WTC11 (cell line): ENCODE data around the gene PRELID3B. TPM values are rescaled to one million over a fixed set of nuclear protein-coding genes. Genes with fewer than 3 reads are reported as not detected.

Source experiments
- ATAC-seq: fragments of 200-7000 bp; cut with Tn5 transposase; 2 replicates; pipeline ENCODE4 v1.10.0; 2021; ENCODE audit warnings: mild to moderate bottlenecking, moderate library complexity
- CTCF ChIA-PET: fragments of 300-600 bp; sonication (Branson Sonifier 250); formaldehyde crosslinking; loops from one replicate; lab custom pipeline; 2021; ENCODE audit warnings: antibody characterized with exemption; lab: Charles Lee
- POLR2A ChIA-PET: fragments of 350-600 bp; sonication (Branson Sonifier 250); formaldehyde crosslinking; loops from one replicate; lab custom pipeline; 2021; ENCODE audit warnings: antibody characterized with exemption; lab: Charles Lee
- DNase-seq: peaks from one replicate; pipeline ENCODE4 v3.0.0; 2021; ENCODE audit warnings: low spot score
- H3K27ac Mint-ChIP-seq: 2 replicates; pipeline ENCODE4 v1.8.0; 2021; ENCODE audit warnings: mixed read lengths
- H3K27me3 Mint-ChIP-seq: 2 replicates; pipeline ENCODE4 v1.8.0; 2021; ENCODE audit warnings: low read depth, mild to moderate bottlenecking, moderate library complexity, mixed read lengths
- H3K36me3 Mint-ChIP-seq: 2 replicates; pipeline ENCODE4 v1.8.0; 2021; ENCODE audit warnings: mixed read lengths
- H3K4me1 Mint-ChIP-seq: 2 replicates; pipeline ENCODE4 v1.8.0; 2022; ENCODE audit warnings: mixed read lengths
- H3K4me3 Mint-ChIP-seq: 2 replicates; pipeline ENCODE4 v1.8.0; 2021; ENCODE audit warnings: mild to moderate bottlenecking, moderate library complexity, mixed read lengths
- H3K9me3 Mint-ChIP-seq: 2 replicates; pipeline ENCODE4 v1.8.0; 2021; ENCODE audit warnings: mixed read lengths
- GABPB1 ChIP-seq: sonication (generic); formaldehyde crosslinking; IDR thresholded peaks from 2 replicates; pipeline ENCODE4 v1.8.1; 2023; ENCODE audit warnings: mild to moderate bottlenecking, missing genetic modification reagents
- JUN ChIP-seq: sonication (generic); formaldehyde crosslinking; IDR thresholded peaks from 2 replicates; pipeline ENCODE4 v1.8.0; 2023; ENCODE audit warnings: mild to moderate bottlenecking, missing genetic modification reagents
- MXD4 ChIP-seq: fragments of 250-450 bp; sonication (Bioruptor Pico); IDR thresholded peaks from 2 replicates; pipeline ENCODE4 v1.8.0; 2021; ENCODE audit warnings: mild to moderate bottlenecking, moderate library complexity, borderline replicate concordance
- OVOL2 ChIP-seq: fragments of 250-450 bp; sonication (Bioruptor Pico); IDR thresholded peaks from 2 replicates; pipeline ENCODE4 v1.9.0; 2021; ENCODE audit warnings: mild to moderate bottlenecking, borderline replicate concordance
- SP1 ChIP-seq: sonication (generic); formaldehyde crosslinking; conservative IDR thresholded peaks from 2 replicates; pipeline ENCODE4 v1.8.1; 2022; ENCODE audit warnings: missing genetic modification reagents
- TP53 ChIP-seq: sonication (generic); formaldehyde crosslinking; IDR thresholded peaks from 2 replicates; pipeline ENCODE4 v1.8.1; 2023; ENCODE audit warnings: mild to moderate bottlenecking, missing genetic modification reagents
- ZMAT4 ChIP-seq: fragments of 250-450 bp; sonication (Bioruptor Pico); IDR thresholded peaks from 2 replicates; pipeline ENCODE4 v1.9.0; 2021; ENCODE audit warnings: mild to moderate bottlenecking
- ZNF138 ChIP-seq: sonication (generic); formaldehyde crosslinking; conservative IDR thresholded peaks from 2 replicates; pipeline ENCODE4 v1.8.1; 2022; ENCODE audit warnings: mild to moderate bottlenecking, moderate library complexity, missing genetic modification reagents
- ZNF219 ChIP-seq: sonication (generic); formaldehyde crosslinking; IDR thresholded peaks from 2 replicates; pipeline ENCODE4 v1.8.0; 2023; ENCODE audit warnings: missing genetic modification reagents, mild to moderate bottlenecking, borderline replicate concordance
- ZNF317 ChIP-seq: sonication (generic); formaldehyde crosslinking; IDR thresholded peaks from 2 replicates; pipeline ENCODE4 v1.8.1; 2023; ENCODE audit warnings: low read depth, mild to moderate bottlenecking, moderate library complexity, missing genetic modification reagents, borderline replicate concordance
- ZNF423 ChIP-seq: fragments of 250-450 bp; sonication (Bioruptor Pico); IDR thresholded peaks from 2 replicates; pipeline ENCODE4 v2.1.2; 2022; ENCODE audit warnings: mild to moderate bottlenecking, moderate library complexity
- ZNF512 ChIP-seq: sonication (generic); formaldehyde crosslinking; IDR thresholded peaks from 2 replicates; pipeline ENCODE4 v1.8.1; 2022; ENCODE audit warnings: missing genetic modification reagents, borderline replicate concordance
- ZSCAN18 ChIP-seq: fragments of 250-450 bp; sonication (Bioruptor Pico); IDR thresholded peaks from 2 replicates; pipeline ENCODE4 v2.1.2; 2022; ENCODE audit warnings: mild to moderate bottlenecking, moderate library complexity
- total RNA-seq: library from RNA; stranded (reverse); gene quantifications from 3 replicates; pipeline ENCODE4 v1.2.3, GENCODE V29; 2021
- TF ChIP-seq, protein P1 (sequence below): sonication (generic); formaldehyde crosslinking; IDR thresholded peaks from 2 replicates; pipeline ENCODE4 v1.8.1; 2023; ENCODE audit warnings: mild to moderate bottlenecking, missing genetic modification reagents, borderline replicate concordance
- TF ChIP-seq, protein P2 (sequence below): sonication (generic); formaldehyde crosslinking; IDR thresholded peaks from 2 replicates; pipeline ENCODE4 v1.8.0; 2023; ENCODE audit warnings: missing genetic modification reagents
- TF ChIP-seq, protein P3 (sequence below): sonication (generic); formaldehyde crosslinking; IDR thresholded peaks from 2 replicates; pipeline ENCODE4 v1.8.0; 2022; ENCODE audit warnings: mild to moderate bottlenecking, missing genetic modification reagents
- TF ChIP-seq, protein P4 (sequence below): sonication (generic); formaldehyde crosslinking; IDR thresholded peaks from 2 replicates; pipeline ENCODE4 v1.8.1; 2022; ENCODE audit warnings: low read depth, mild to moderate bottlenecking, moderate library complexity, missing genetic modification reagents, borderline replicate concordance
- TF ChIP-seq, protein P5 (sequence below): sonication (generic); formaldehyde crosslinking; IDR thresholded peaks from 2 replicates; pipeline ENCODE4 v1.8.1; 2022; ENCODE audit warnings: low read depth, missing genetic modification reagents, borderline replicate concordance

The PRELID3B gene
- total RNA-seq, 1 experiment from 2014 or later = 46.9 TPM

DNA sequence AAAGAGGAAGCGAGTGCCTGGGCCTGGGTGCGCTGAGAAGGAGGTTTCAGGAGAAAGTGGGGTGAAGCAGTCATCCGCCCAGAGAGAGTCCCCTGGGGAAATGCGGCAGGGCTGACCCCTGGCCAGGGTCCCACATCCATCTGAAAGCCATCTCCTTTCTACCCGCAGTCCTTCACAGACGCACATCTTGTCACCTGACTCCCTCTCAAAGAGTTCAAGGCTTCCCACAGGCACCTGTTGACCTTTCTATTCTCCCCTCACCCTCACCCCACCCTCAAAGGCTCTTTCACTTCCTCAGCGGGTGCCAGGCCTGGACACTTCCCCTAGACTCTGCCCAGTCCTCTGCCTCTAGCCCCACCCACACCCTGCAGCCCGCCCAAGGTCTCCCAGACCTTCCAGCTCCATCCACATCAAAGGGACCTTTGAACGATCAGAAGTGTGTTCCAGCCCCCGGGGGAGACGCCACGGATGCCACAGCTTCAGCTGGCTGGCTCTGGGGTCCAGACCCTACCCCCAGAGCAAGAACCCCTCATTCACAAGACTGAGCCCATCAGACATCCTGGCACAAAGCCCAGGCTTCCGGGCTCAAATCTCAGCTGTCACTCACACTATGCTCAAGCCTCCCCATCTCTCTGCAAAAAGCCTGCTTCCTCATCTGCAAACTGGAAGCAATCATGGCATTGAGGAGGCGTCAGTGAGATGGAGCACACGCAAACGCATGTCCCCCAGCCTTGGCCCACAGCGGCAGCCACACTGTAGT is 37.6 kb downstream of the PRELID3B start:
- Mint-ChIP-seq H3K9me3 (no peaks in the 10 kb centered on the region), H3K36me3 (no peaks in the 10 kb centered on the region), H3K27ac (no peak overlapping the region), H3K4me1 (peaks cover 12% of the 10 kb centered on the region), H3K4me3 (no peak overlapping the region), H3K27me3 (peaks cover 23% of the 10 kb centered on the region)
- ChIA-PET CTCF (no interaction called here), POLR2A (no interaction called here)
- no peak for ATAC-seq
- no peak for DNase-seq
- TF ChIP-seq GABPB1 (CRISPR knock-in tag) = no peak

GRCh38 chr20:59004493-59004762 is 38.2 kb downstream of the PRELID3B start:
- ATAC-seq = no peak
- peaks cover 21% of the 10 kb centered on the region for H3K27me3 Mint-ChIP-seq
- TF ChIP-seq ZNF317 (CRISPR knock-in tag) (no peak), ZNF423 (CRISPR knock-in tag) (no peak), SP1 (CRISPR knock-in tag) (no peak)
- H3K36me3 Mint-ChIP-seq = no peaks in the 10 kb centered on the region
- H3K9me3 Mint-ChIP-seq = no peaks in the 10 kb centered on the region
- H3K4me3 Mint-ChIP-seq = no peak overlapping the region
- H3K4me1 Mint-ChIP-seq = peaks cover 12% of the 10 kb centered on the region
- CTCF ChIA-PET = no interaction called here
- H3K27ac Mint-ChIP-seq = no peak overlapping the region
- DNase-seq = no peak
- POLR2A ChIA-PET = no interaction called here

DNA sequence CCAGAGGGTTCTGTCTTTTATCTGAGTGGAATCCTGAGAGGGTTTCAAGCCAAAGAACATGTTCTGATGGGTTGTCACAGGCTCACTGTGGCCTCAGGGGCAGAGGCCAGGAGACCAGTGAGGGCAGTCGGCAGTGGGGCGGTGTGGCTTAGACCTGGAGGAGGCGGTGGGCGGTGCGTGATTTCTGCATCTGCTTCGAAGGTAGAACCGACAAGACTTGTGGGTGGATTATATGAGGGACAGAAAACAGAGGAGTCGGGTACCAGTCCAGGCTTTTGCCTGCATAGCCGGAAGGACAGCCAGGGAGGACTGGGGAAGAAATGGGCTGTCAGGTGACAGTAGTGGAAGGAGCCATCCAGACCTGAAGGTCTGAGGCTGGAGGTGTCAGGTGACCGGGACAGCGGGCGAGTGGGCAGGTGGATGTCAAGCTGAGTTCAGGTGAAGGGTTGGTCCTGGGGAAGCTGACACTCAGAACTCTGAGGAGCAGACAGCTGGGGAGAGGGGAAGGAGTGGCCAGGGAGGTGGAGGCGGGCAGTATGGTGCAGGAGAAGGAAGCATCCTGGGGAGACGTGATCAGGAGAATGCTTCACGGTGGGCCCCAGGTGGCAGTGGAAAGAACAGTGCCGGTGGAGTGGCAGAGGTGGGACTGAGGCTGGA is 38.6 kb downstream of the PRELID3B start:
- DNase-seq (no peak), ATAC-seq (no peak)
- TF ChIP-seq MXD4 (CRISPR knock-in tag) = no peak
- no peak for TF ChIP-seq ZSCAN18
- TF ChIP-seq, protein P1, sequence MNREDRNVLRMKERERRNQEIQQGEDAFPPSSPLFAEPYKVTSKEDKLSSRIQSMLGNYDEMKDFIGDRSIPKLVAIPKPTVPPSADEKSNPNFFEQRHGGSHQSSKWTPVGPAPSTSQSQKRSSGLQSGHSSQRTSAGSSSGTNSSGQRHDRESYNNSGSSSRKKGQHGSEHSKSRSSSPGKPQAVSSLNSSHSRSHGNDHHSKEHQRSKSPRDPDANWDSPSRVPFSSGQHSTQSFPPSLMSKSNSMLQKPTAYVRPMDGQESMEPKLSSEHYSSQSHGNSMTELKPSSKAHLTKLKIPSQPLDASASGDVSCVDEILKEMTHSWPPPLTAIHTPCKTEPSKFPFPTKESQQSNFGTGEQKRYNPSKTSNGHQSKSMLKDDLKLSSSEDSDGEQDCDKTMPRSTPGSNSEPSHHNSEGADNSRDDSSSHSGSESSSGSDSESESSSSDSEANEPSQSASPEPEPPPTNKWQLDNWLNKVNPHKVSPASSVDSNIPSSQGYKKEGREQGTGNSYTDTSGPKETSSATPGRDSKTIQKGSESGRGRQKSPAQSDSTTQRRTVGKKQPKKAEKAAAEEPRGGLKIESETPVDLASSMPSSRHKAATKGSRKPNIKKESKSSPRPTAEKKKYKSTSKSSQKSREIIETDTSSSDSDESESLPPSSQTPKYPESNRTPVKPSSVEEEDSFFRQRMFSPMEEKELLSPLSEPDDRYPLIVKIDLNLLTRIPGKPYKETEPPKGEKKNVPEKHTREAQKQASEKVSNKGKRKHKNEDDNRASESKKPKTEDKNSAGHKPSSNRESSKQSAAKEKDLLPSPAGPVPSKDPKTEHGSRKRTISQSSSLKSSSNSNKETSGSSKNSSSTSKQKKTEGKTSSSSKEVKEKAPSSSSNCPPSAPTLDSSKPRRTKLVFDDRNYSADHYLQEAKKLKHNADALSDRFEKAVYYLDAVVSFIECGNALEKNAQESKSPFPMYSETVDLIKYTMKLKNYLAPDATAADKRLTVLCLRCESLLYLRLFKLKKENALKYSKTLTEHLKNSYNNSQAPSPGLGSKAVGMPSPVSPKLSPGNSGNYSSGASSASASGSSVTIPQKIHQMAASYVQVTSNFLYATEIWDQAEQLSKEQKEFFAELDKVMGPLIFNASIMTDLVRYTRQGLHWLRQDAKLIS = no peak
- no peak for TF ChIP-seq JUN (CRISPR knock-in tag)
- TF ChIP-seq ZNF219 (CRISPR knock-in tag) = no peak
- TF ChIP-seq, protein P2, sequence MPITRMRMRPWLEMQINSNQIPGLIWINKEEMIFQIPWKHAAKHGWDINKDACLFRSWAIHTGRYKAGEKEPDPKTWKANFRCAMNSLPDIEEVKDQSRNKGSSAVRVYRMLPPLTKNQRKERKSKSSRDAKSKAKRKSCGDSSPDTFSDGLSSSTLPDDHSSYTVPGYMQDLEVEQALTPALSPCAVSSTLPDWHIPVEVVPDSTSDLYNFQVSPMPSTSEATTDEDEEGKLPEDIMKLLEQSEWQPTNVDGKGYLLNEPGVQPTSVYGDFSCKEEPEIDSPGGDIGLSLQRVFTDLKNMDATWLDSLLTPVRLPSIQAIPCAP (CRISPR knock-in tag) = no peak
- TF ChIP-seq ZNF512 (CRISPR knock-in tag) = no peak
- no peak for TF ChIP-seq ZMAT4 (CRISPR knock-in tag)
- TF ChIP-seq OVOL2 (CRISPR knock-in tag) = no peak
- TF ChIP-seq ZNF138 (CRISPR knock-in tag) = no peak
- TF ChIP-seq, protein P3, sequence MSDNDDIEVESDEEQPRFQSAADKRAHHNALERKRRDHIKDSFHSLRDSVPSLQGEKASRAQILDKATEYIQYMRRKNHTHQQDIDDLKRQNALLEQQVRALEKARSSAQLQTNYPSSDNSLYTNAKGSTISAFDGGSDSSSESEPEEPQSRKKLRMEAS = no peak
- no peak for TF ChIP-seq TP53
- TF ChIP-seq, protein P4, sequence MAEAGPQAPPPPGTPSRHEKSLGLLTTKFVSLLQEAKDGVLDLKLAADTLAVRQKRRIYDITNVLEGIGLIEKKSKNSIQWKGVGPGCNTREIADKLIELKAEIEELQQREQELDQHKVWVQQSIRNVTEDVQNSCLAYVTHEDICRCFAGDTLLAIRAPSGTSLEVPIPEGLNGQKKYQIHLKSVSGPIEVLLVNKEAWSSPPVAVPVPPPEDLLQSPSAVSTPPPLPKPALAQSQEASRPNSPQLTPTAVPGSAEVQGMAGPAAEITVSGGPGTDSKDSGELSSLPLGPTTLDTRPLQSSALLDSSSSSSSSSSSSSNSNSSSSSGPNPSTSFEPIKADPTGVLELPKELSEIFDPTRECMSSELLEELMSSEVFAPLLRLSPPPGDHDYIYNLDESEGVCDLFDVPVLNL (CRISPR knock-in tag) = no peak
- TF ChIP-seq, protein P5, sequence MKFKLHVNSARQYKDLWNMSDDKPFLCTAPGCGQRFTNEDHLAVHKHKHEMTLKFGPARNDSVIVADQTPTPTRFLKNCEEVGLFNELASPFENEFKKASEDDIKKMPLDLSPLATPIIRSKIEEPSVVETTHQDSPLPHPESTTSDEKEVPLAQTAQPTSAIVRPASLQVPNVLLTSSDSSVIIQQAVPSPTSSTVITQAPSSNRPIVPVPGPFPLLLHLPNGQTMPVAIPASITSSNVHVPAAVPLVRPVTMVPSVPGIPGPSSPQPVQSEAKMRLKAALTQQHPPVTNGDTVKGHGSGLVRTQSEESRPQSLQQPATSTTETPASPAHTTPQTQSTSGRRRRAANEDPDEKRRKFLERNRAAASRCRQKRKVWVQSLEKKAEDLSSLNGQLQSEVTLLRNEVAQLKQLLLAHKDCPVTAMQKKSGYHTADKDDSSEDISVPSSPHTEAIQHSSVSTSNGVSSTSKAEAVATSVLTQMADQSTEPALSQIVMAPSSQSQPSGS (CRISPR knock-in tag) = no peak
- no peaks in the 10 kb centered on the region for H3K36me3 Mint-ChIP-seq
- H3K9me3 Mint-ChIP-seq = no peaks in the 10 kb centered on the region
- H3K4me1 Mint-ChIP-seq = peaks cover 12% of the 10 kb centered on the region
- CTCF ChIA-PET = no interaction called here
- H3K27ac Mint-ChIP-seq = no peak overlapping the region
- POLR2A ChIA-PET = no interaction called here
- no peak overlapping the region for H3K4me3 Mint-ChIP-seq
- H3K27me3 Mint-ChIP-seq = peaks cover 17% of the 10 kb centered on the region
